ENCODE results near the gene ADAMTSL1.

Gene ADAMTSL1

GRCh38 chr9:18639911-18640310, 166.0 kb downstream of the ADAMTSL1 start:
- DNase-seq (ENCODE audit: low read depth in 1 of 2, low spot score in 1 of 2) = no peak

- no peak for DNase-seq (ENCODE audit: low read depth in 1 of 2, low spot score in 1 of 2)
These were observed 185.1 kb downstream of the ADAMTSL1 start for GRCh38 chr9:18658804-18659705.

- DNase-seq (ENCODE audit: low read depth in 1 of 2, low spot score in 1 of 2) = no peak
These were observed 186.0 kb downstream of the ADAMTSL1 start for GRCh38 chr9:18660001-18660400.

GRCh38 chr9:18662320-18662719, 188.4 kb downstream of the ADAMTSL1 start:
- no peak for DNase-seq (ENCODE audit: low read depth in 1 of 2, low spot score in 1 of 2)

- no peak for DNase-seq (ENCODE audit: low read depth in 1 of 2, low spot score in 1 of 2)
These were observed 192.0 kb downstream of the ADAMTSL1 start for GRCh38 chr9:18665947-18666346.

- no peak for DNase-seq (ENCODE audit: low read depth in 1 of 2, low spot score in 1 of 2)
These were observed 192.4 kb downstream of the ADAMTSL1 start for GRCh38 chr9:18666348-18666747.

- no peak for DNase-seq (ENCODE audit: low read depth in 1 of 2, low spot score in 1 of 2)
These were observed 193.2 kb downstream of the ADAMTSL1 start for GRCh38 chr9:18666986-18667772.

GRCh38 chr9:18668944-18669343, 195.0 kb downstream of the ADAMTSL1 start:
- DNase-seq (ENCODE audit: low read depth in 1 of 2, low spot score in 1 of 2) = no peak

GRCh38 chr9:18672706-18673105, 198.8 kb downstream of the ADAMTSL1 start:
- DNase-seq (ENCODE audit: low read depth in 1 of 2, low spot score in 1 of 2) = no peak

GRCh38 chr9:18673179-18673578, 199.2 kb downstream of the ADAMTSL1 start:
- DNase-seq (ENCODE audit: low read depth in 1 of 2, low spot score in 1 of 2) = no peak

- no peak for DNase-seq (ENCODE audit: low read depth in 1 of 2, low spot score in 1 of 2)
These were observed 201.4 kb downstream of the ADAMTSL1 start for GRCh38 chr9:18675332-18675731.

- DNase-seq (ENCODE audit: low read depth in 1 of 2, low spot score in 1 of 2) = no peak
These were observed 202.0 kb downstream of the ADAMTSL1 start for GRCh38 chr9:18675973-18676372.

GRCh38 chr9:18676525-18676924, 202.6 kb downstream of the ADAMTSL1 start:
- no peak for DNase-seq (ENCODE audit: low read depth in 1 of 2, low spot score in 1 of 2)

- no peak for DNase-seq (ENCODE audit: low read depth in 1 of 2, low spot score in 1 of 2)
These were observed 205.1 kb downstream of the ADAMTSL1 start for GRCh38 chr9:18678821-18679590.

GRCh38 chr9:18682907-18683306, 209.0 kb downstream of the ADAMTSL1 start:
- no peak for DNase-seq (ENCODE audit: low read depth in 1 of 2, low spot score in 1 of 2)

GRCh38 chr9:18683312-18683711, 209.4 kb downstream of the ADAMTSL1 start:
- no peak for DNase-seq (ENCODE audit: low read depth in 1 of 2, low spot score in 1 of 2)

- no peak for DNase-seq (ENCODE audit: low read depth in 1 of 2, low spot score in 1 of 2)
These were observed 209.9 kb downstream of the ADAMTSL1 start for GRCh38 chr9:18683851-18684250.

- DNase-seq (ENCODE audit: low read depth in 1 of 2, low spot score in 1 of 2) = no peak
These were observed 210.8 kb downstream of the ADAMTSL1 start for GRCh38 chr9:18684593-18685317.

- no peak for DNase-seq (ENCODE audit: low read depth in 1 of 2, low spot score in 1 of 2)
These were observed 214.9 kb downstream of the ADAMTSL1 start for GRCh38 chr9:18688581-18689565.

- no peak for DNase-seq (ENCODE audit: low read depth in 1 of 2, low spot score in 1 of 2)
These were observed 216.0 kb downstream of the ADAMTSL1 start for GRCh38 chr9:18689921-18690320.
